Nephron progenitor cell (in vitro differentiated cells): ENCODE results near the gene XPO6.

Source experiments
- DNase-seq: peaks from one replicate; pipeline ENCODE4 v3.0.0; 2021
- H3K27ac Mint-ChIP-seq: 2 replicates; pipeline ENCODE4 v1.8.0; 2021; ENCODE audit warnings: mild to moderate bottlenecking, moderate library complexity, mixed read lengths
- H3K27me3 Mint-ChIP-seq: 2 replicates; pipeline ENCODE4 v1.8.0; 2021; ENCODE audit warnings: mild to moderate bottlenecking, low read depth, mixed read lengths; ENCODE audit not compliant: poor library complexity
- H3K36me3 Mint-ChIP-seq: 2 replicates; pipeline ENCODE4 v1.8.0; 2021; ENCODE audit warnings: low read depth, mixed read lengths
- H3K4me1 Mint-ChIP-seq: 2 replicates; pipeline ENCODE4 v1.8.0; 2021; ENCODE audit warnings: mixed read lengths
- H3K4me3 Mint-ChIP-seq: 2 replicates; pipeline ENCODE4 v1.8.0; 2021; ENCODE audit warnings: mild to moderate bottlenecking, moderate library complexity, mixed read lengths
- H3K9me3 Mint-ChIP-seq: 2 replicates; pipeline ENCODE4 v1.8.0; 2021; ENCODE audit warnings: mild to moderate bottlenecking, moderate library complexity, mixed read lengths
- CTCF ChIP-seq: fragments of 200-600 bp; sonication (generic); IDR thresholded peaks from 2 replicates; pipeline ENCODE4 v1.5.0; 2021; ENCODE audit warnings: antibody characterized with exemption

The XPO6 gene

DNA sequence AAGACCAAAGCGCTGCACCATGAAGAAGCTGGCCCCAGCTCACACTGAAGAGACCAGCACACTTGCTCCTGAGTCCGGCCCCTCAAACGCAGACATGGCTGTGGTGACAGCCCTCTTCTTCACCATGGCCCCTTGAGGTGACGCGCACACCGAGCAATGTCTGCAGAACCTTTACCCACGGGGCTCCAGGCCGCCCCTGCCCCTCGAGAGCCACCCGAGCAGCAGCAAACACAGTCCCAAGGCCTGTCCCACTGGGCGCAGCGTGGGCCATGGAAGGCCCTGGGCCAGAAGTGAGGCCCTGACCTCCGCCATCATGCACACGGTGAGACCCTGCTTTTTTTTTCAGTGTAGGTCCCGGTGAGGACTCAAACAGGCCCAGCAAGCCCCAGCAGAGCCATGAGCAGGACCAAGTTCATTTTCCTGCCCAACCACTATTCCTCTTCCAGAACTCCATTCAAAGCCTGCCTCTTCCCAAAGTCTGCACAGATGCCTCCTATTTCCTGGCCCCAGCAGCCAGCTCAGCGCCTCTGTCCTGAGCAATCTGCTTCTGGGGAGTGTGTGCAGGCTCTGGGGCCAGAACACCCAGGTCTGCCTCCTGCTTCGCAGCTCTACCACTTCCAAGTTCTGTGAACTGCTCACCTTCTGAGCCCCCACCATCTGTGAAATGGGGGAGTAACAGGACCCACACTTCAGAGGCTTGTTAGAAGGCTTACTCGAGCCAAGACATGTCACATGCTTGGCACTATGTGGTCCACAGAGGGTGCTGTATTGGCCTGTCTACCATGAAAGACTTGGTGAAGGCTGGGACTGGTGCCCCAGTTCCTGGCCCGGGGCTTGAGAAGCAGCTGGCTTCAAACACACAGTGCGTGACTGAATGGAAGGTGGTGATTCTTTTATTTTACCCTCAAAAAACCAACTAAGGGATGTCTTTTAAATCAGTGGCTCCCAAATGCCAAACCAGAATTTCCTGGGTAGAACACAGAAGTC lies 112.5 kb downstream of the XPO6 start:
- TF ChIP-seq CTCF = no peak
- Mint-ChIP-seq H3K27ac (peak overlapping the region; percentile 54), H3K4me1 (peaks cover 15% of the 10 kb centered on the region), H3K9me3 (no peaks in the 10 kb centered on the region), H3K36me3 (peaks cover 47% of the 10 kb centered on the region), H3K27me3 (no peaks in the 10 kb centered on the region), H3K4me3 (no peak overlapping the region)
- no peak for DNase-seq

- no peak for TF ChIP-seq CTCF
- no peak for DNase-seq
- peak overlapping the region; percentile 42 for H3K27ac Mint-ChIP-seq
- H3K4me3 Mint-ChIP-seq = no peak overlapping the region
- no peaks in the 10 kb centered on the region for H3K9me3 Mint-ChIP-seq
- no peaks in the 10 kb centered on the region for H3K27me3 Mint-ChIP-seq
- peaks cover 15% of the 10 kb centered on the region for H3K4me1 Mint-ChIP-seq
- peaks cover 38% of the 10 kb centered on the region for H3K36me3 Mint-ChIP-seq
Measured at GRCh38 chr16:28098171-28098958, 113.4 kb downstream of the XPO6 start.

DNA sequence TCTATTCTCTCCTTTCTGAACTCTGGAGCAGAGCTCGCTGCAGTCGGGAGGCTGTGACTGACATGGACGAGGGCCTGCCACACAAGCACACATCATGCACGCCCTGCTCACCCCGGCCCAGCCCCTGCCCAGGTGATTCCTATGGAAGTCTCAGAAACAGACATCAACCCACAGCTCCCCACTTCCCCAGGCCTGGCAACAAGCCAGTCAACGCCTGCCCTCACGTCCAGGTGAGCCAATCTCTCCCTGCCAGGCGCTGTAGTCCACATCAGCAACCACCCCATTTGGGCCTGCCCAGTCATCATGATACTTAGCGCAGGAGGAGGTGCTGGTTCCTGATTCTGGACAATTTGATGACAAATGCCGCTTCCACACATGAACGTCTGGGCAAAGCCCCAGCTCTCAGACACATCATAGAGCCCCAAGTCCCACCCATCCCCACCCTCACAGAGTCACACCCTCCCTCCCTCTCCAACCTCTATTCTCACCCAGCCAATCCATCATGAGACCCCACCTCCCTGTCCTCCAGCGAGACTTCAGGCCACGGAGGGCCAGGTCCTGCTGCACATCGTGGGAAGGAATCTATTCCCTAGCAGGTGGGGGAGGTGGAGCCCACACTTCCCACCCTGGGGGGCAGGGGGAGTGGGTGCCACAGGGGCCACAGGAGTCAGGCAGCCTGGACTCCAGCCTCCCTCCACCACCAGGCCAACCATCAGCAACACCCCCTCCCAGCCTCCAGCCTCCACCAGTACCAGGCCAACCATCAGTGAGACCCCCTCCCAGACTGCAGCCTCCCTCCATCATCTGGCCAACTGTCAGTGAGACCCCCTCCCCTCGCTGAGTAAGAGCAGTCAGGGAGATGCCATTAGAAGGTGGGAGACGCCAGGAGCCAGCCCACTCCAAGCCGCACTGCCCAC lies 114.5 kb downstream of the XPO6 start:
- H3K36me3 Mint-ChIP-seq = peaks cover 30% of the 10 kb centered on the region
- no peak overlapping the region for H3K4me3 Mint-ChIP-seq
- no peaks in the 10 kb centered on the region for H3K9me3 Mint-ChIP-seq
- H3K27me3 Mint-ChIP-seq = no peaks in the 10 kb centered on the region
- no peak for TF ChIP-seq CTCF
- H3K4me1 Mint-ChIP-seq = peaks cover 21% of the 10 kb centered on the region
- no peak for DNase-seq
- H3K27ac Mint-ChIP-seq = peak overlapping the region; percentile 83

GRCh38 chr16:28093385-28093725 lies 118.4 kb downstream of the XPO6 start:
- peaks cover 4% of the 10 kb centered on the region for H3K27me3 Mint-ChIP-seq
- peak overlapping the region; percentile 45 for H3K27ac Mint-ChIP-seq
- H3K4me3 Mint-ChIP-seq = no peak overlapping the region
- TF ChIP-seq CTCF = no peak
- no peak for DNase-seq
- H3K4me1 Mint-ChIP-seq = peaks cover 21% of the 10 kb centered on the region
- peaks cover 9% of the 10 kb centered on the region for H3K36me3 Mint-ChIP-seq
- no peaks in the 10 kb centered on the region for H3K9me3 Mint-ChIP-seq

GRCh38 chr16:28092721-28093384 lies 118.9 kb downstream of the XPO6 start:
- Mint-ChIP-seq H3K4me1 (peaks cover 21% of the 10 kb centered on the region), H3K4me3 (no peak overlapping the region), H3K27me3 (peaks cover 4% of the 10 kb centered on the region), H3K27ac (peak overlapping the region; percentile 45), H3K9me3 (no peaks in the 10 kb centered on the region), H3K36me3 (peaks cover 9% of the 10 kb centered on the region)
- no peak for DNase-seq
- no peak for TF ChIP-seq CTCF
